Measurements from ENCODE around the gene GPATCH8. TPM values are rescaled to one million over a fixed set of nuclear protein-coding genes. Genes with fewer than 3 reads are reported as not detected.

The GPATCH8 gene
- total RNA-seq, 2 donors from 2014 or later = 25.7 to 33.9 TPM

- intact Hi-C loops (cut with DNase I) = no loop called here
- TF ChIP-seq, protein P1, sequence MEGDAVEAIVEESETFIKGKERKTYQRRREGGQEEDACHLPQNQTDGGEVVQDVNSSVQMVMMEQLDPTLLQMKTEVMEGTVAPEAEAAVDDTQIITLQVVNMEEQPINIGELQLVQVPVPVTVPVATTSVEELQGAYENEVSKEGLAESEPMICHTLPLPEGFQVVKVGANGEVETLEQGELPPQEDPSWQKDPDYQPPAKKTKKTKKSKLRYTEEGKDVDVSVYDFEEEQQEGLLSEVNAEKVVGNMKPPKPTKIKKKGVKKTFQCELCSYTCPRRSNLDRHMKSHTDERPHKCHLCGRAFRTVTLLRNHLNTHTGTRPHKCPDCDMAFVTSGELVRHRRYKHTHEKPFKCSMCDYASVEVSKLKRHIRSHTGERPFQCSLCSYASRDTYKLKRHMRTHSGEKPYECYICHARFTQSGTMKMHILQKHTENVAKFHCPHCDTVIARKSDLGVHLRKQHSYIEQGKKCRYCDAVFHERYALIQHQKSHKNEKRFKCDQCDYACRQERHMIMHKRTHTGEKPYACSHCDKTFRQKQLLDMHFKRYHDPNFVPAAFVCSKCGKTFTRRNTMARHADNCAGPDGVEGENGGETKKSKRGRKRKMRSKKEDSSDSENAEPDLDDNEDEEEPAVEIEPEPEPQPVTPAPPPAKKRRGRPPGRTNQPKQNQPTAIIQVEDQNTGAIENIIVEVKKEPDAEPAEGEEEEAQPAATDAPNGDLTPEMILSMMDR (IDR thresholded peaks at IDR 0.05) = no peak
- no peak for TF ChIP-seq POLR2A (IDR thresholded peaks at IDR 0.05)
- 69 to 89% methylated on average over 3 to 4 of the region's 4 CpGs for WGBS, 2 donors
- H3K36me3 ChIP-seq (replicated peaks in 1 of 2; ENCODE audit: insufficient read depth in 1 of 2, low read depth in 2 of 2) = no peaks in the 10 kb centered on the region
- H3K9me3 ChIP-seq = no peaks in the 10 kb centered on the region
- no peak overlapping the region for H3K4me3 ChIP-seq
- DNase-seq (peak in 1 of 4 donors; percentile 30), ATAC-seq (no peak)
- peak overlapping the region in 1 of 4 donors; percentile 40 for H3K27ac ChIP-seq
- no peaks in the 10 kb centered on the region for H3K4me1 ChIP-seq
- H3K27me3 ChIP-seq = no peaks in the 10 kb centered on the region
Measured at GRCh38 chr17:44547625-44548267, 44.5 kb upstream of the GPATCH8 start.

GRCh38 chr17:44546671-44547606 lies 43.7 kb upstream of the GPATCH8 start:
- TF ChIP-seq, protein P1 (IDR thresholded peaks at IDR 0.05) = no peak
- no peak for TF ChIP-seq POLR2A (IDR thresholded peaks at IDR 0.05)
- H3K36me3 ChIP-seq (replicated peaks in 1 of 2; ENCODE audit: insufficient read depth in 1 of 2, low read depth in 2 of 2) = no peaks in the 10 kb centered on the region
- no peaks in the 10 kb centered on the region for H3K9me3 ChIP-seq
- H3K27ac ChIP-seq = peak overlapping the region in 1 of 4 donors; percentile 40
- WGBS, 2 donors = 43 to 53% methylated on average over 4 of the region's 4 CpGs
- ATAC-seq (no peak), DNase-seq (no peak)
- H3K4me3 ChIP-seq = no peak overlapping the region
- intact Hi-C loops (cut with DNase I) = no loop called here
- H3K27me3 ChIP-seq = no peaks in the 10 kb centered on the region
- no peaks in the 10 kb centered on the region for H3K4me1 ChIP-seq

DNA sequence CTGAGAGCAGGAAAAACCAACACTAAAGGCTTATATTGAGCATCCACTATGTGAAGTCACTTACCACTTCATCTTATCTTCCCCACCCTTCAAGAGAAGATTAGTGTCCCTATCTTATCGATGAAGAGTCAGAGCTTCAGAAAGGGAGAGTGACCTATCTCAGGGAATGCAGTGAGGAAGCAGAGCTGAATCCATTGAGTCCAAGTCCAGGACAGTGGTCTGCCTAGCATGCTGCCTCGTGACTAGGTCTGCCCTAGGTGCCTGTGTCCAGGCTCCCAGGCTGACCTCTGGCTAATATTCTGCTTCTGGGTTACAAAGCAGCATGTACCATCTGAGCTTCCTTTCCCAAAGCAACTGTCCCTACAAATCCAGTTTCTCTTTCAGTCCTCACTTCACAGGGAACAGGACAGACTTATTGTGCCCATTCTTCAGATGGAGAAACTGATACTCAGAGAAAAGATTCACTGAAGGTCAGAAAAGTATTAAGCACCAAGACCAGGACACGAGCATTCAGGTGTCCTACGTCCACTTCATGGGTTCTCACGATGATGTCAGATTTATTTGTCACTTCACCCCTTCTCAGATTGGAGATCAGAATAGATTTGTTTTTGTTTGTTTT lies 40.8 kb upstream of the GPATCH8 start:
- Histone ChIP-seq H3K4me1 (no peaks in the 10 kb centered on the region), H3K36me3 (replicated peaks in 1 of 2; ENCODE audit: insufficient read depth in 1 of 2, low read depth in 2 of 2) (no peaks in the 10 kb centered on the region), H3K9me3 (no peaks in the 10 kb centered on the region), H3K27ac (no peak overlapping the region), H3K4me3 (no peak overlapping the region), H3K27me3 (no peaks in the 10 kb centered on the region)
- intact Hi-C loops (cut with DNase I) = no loop called here
- TF ChIP-seq, protein P1 (IDR thresholded peaks at IDR 0.05) = no peak
- TF ChIP-seq POLR2A (IDR thresholded peaks at IDR 0.05) = no peak
- 42 to 48% methylated on average over 5 of the region's 5 CpGs for WGBS, 2 donors
- ATAC-seq (no peak), DNase-seq (no peak)

DNA sequence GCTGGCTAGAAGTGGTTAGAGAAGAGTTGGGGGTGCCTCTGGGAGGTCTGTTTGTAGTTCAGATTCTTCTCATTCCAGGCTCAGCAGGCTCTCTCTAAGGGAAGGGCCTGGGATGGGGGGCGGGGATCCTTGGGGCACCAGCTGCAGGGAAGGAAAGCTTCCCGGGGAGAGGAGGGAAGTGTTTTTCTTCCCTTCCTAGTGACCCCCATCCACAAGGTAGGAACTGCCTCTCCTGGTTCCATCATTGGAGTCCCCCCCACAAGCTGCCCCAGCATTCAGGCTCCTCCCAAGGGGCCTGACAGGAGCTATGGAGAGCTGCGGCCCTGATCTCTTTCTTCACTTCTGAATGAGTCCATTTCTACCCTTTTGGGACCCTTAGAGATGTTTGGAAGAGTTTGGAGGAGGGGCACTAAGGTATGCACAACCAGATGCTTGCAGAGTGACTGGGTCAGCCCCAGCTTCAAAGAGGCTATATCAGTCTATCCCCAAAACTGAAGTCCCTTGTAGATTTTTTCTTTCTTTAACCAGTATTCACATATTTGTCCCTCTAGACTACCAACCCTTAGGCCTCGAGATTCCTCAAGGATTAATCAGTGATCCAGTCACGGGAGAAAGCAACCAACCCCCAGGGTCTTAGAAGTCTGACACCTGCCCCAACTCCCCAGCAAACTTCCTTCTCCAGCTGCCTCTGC lies 40.2 kb upstream of the GPATCH8 start:
- TF ChIP-seq, protein P1 (IDR thresholded peaks at IDR 0.05) = no peak
- H3K4me3 ChIP-seq = no peak overlapping the region
- intact Hi-C loops (cut with DNase I) = no loop called here
- no peaks in the 10 kb centered on the region for H3K9me3 ChIP-seq
- no peak overlapping the region for H3K27ac ChIP-seq
- H3K27me3 ChIP-seq = no peaks in the 10 kb centered on the region
- 34 to 54% methylated on average over 3 to 5 of the region's 5 CpGs for WGBS, 2 donors
- ATAC-seq (no peak), DNase-seq (no peak)
- H3K36me3 ChIP-seq (replicated peaks in 1 of 2; ENCODE audit: insufficient read depth in 1 of 2, low read depth in 2 of 2) = no peaks in the 10 kb centered on the region
- H3K4me1 ChIP-seq = no peaks in the 10 kb centered on the region

Data from body of pancreas (tissue), 4 donors.